Activated T-cell treated with anti-CD3 and anti-CD28 coated beads, Interleukin-2, amount 50 U/mL, for 72 hours (primary cell): Measurements from ENCODE around the gene PTPRM. TPM values are rescaled to one million over a fixed set of nuclear protein-coding genes. Genes with fewer than 3 reads are reported as not detected.

ENCODE experiments used
- ATAC-seq, 2 donors: fragments of 150-1000 bp; cut with Tn5 transposase; replicated peaks in 1 of 2; 2 replicates each; pipeline ENCODE4 v1.10.0; 2021; ENCODE audit warnings: moderate library complexity in 2 of 2, mild to moderate bottlenecking in 1 of 2
- DNase-seq, 2 donors: peaks; one replicate each; pipeline ENCODE4 v3.0.0; 2021 to 2022; ENCODE audit warnings: mixed read lengths in 1 of 2
- H3K27ac Mint-ChIP-seq: one replicate; pipeline ENCODE4 v1.8.0; 2022; ENCODE audit warnings: mild to moderate bottlenecking, moderate library complexity, mixed read lengths
- H3K27me3 Mint-ChIP-seq: one replicate; pipeline ENCODE4 v1.8.0; 2022; ENCODE audit warnings: low read depth, mixed read lengths
- H3K36me3 Mint-ChIP-seq, 2 donors: one replicate each; pipeline ENCODE4 v1.8.0; 2022; ENCODE audit warnings: mixed read lengths in 2 of 2, mild to moderate bottlenecking in 1 of 2; ENCODE audit not compliant: insufficient read depth in 2 of 2
- H3K4me1 Mint-ChIP-seq: one replicate; pipeline ENCODE4 v1.8.0; 2022; ENCODE audit warnings: low read depth, mixed read lengths
- H3K4me3 Mint-ChIP-seq, 2 donors: one replicate each; pipeline ENCODE4 v1.8.0; 2022; ENCODE audit warnings: mild to moderate bottlenecking in 2 of 2, mixed read lengths in 2 of 2, moderate library complexity in 2 of 2
- H3K9me3 Mint-ChIP-seq, 2 donors: one replicate each; pipeline ENCODE4 v1.8.0; 2022; ENCODE audit warnings: mixed read lengths in 2 of 2
- total RNA-seq, 2 donors: library from RNA; stranded (reverse); gene quantifications; one replicate each; pipeline ENCODE4 v1.2.3, GENCODE V29; 2022

The PTPRM gene
- total RNA-seq, 2 donors from 2014 or later, result 6.3 to 21.3 TPM

GRCh38 chr18:7900091-7900490, 333.0 kb downstream of the PTPRM start:
- H3K4me3 Mint-ChIP-seq, result no peak overlapping the region
- H3K9me3 Mint-ChIP-seq, result no peaks in the 10 kb centered on the region
- H3K36me3 Mint-ChIP-seq, result no peaks in the 10 kb centered on the region
- no peak overlapping the region for H3K27ac Mint-ChIP-seq
- no peaks in the 10 kb centered on the region for H3K4me1 Mint-ChIP-seq
- ATAC-seq, result no peak
- H3K27me3 Mint-ChIP-seq, result no peaks in the 10 kb centered on the region
- no peak for DNase-seq

GRCh38 chr18:7901657-7902056, 334.5 kb downstream of the PTPRM start:
- H3K36me3 Mint-ChIP-seq, result no peaks in the 10 kb centered on the region
- H3K27me3 Mint-ChIP-seq, result no peaks in the 10 kb centered on the region
- ATAC-seq, result no peak
- H3K4me1 Mint-ChIP-seq, result no peaks in the 10 kb centered on the region
- no peak overlapping the region for H3K27ac Mint-ChIP-seq
- DNase-seq, result no peak
- H3K9me3 Mint-ChIP-seq, result peaks cover 0 to 2% of the 10 kb centered on the region in 2 donors
- H3K4me3 Mint-ChIP-seq, result no peak overlapping the region

- H3K4me3 Mint-ChIP-seq, result no peak overlapping the region
- H3K27me3 Mint-ChIP-seq, result no peaks in the 10 kb centered on the region
- H3K9me3 Mint-ChIP-seq, result peaks cover 0 to 2% of the 10 kb centered on the region in 2 donors
- no peak overlapping the region for H3K27ac Mint-ChIP-seq
- H3K36me3 Mint-ChIP-seq, result no peaks in the 10 kb centered on the region
- H3K4me1 Mint-ChIP-seq, result no peaks in the 10 kb centered on the region
- no peak for DNase-seq
- no peak for ATAC-seq
Observed at GRCh38 chr18:7902399-7902839, 335.3 kb downstream of the PTPRM start.

GRCh38 chr18:7904529-7904928, 337.4 kb downstream of the PTPRM start:
- Mint-ChIP-seq H3K9me3 (peaks cover 0 to 2% of the 10 kb centered on the region in 2 donors), H3K27me3 (no peaks in the 10 kb centered on the region), H3K4me1 (no peaks in the 10 kb centered on the region), H3K36me3 (no peaks in the 10 kb centered on the region), H3K27ac (no peak overlapping the region), H3K4me3 (no peak overlapping the region)
- ATAC-seq (no peak), DNase-seq (no peak)

- Mint-ChIP-seq H3K27ac (no peak overlapping the region), H3K4me1 (no peaks in the 10 kb centered on the region), H3K9me3 (peaks cover 0 to 2% of the 10 kb centered on the region in 2 donors), H3K36me3 (no peaks in the 10 kb centered on the region), H3K27me3 (no peaks in the 10 kb centered on the region), H3K4me3 (no peak overlapping the region)
- DNase-seq (no peak), ATAC-seq (no peak)
Observed at GRCh38 chr18:7908681-7909299, 341.7 kb downstream of the PTPRM start.

GRCh38 chr18:7914834-7915670, 347.9 kb downstream of the PTPRM start:
- peaks cover under 1 to 1% of the 10 kb centered on the region in 2 donors for H3K36me3 Mint-ChIP-seq
- H3K4me1 Mint-ChIP-seq, result no peaks in the 10 kb centered on the region
- no peak overlapping the region for H3K4me3 Mint-ChIP-seq
- no peak overlapping the region for H3K27ac Mint-ChIP-seq
- H3K27me3 Mint-ChIP-seq, result no peaks in the 10 kb centered on the region
- no peak for ATAC-seq
- DNase-seq, result no peak
- peaks cover under 1% of the 10 kb centered on the region in 2 donors for H3K9me3 Mint-ChIP-seq

GRCh38 chr18:7918701-7919100, 351.6 kb downstream of the PTPRM start:
- DNase-seq, result no peak
- Mint-ChIP-seq H3K27ac (no peak overlapping the region), H3K9me3 (peaks cover 5 to 6% of the 10 kb centered on the region in 2 donors), H3K36me3 (peaks cover 1% of the 10 kb centered on the region in 2 donors), H3K4me1 (no peaks in the 10 kb centered on the region), H3K27me3 (no peaks in the 10 kb centered on the region), H3K4me3 (no peak overlapping the region)
- no peak for ATAC-seq

GRCh38 chr18:7919565-7919964, 352.4 kb downstream of the PTPRM start:
- DNase-seq (no peak), ATAC-seq (no peak)
- Mint-ChIP-seq H3K4me1 (no peaks in the 10 kb centered on the region), H3K36me3 (peaks cover 1% of the 10 kb centered on the region in 2 donors), H3K27ac (peak overlapping the region; percentile 25), H3K4me3 (no peak overlapping the region), H3K9me3 (peaks cover 5 to 6% of the 10 kb centered on the region in 2 donors), H3K27me3 (no peaks in the 10 kb centered on the region)

- no peak for DNase-seq
- Mint-ChIP-seq H3K27ac (no peak overlapping the region), H3K4me3 (no peak overlapping the region), H3K27me3 (no peaks in the 10 kb centered on the region), H3K4me1 (no peaks in the 10 kb centered on the region), H3K9me3 (peaks cover 5 to 6% of the 10 kb centered on the region in 2 donors), H3K36me3 (peaks cover 1% of the 10 kb centered on the region in 2 donors)
- no peak for ATAC-seq
Observed at GRCh38 chr18:7921938-7922587, 354.9 kb downstream of the PTPRM start.

- Mint-ChIP-seq H3K4me3 (no peak overlapping the region), H3K9me3 (peaks cover 5 to 6% of the 10 kb centered on the region in 2 donors), H3K36me3 (peaks cover 1% of the 10 kb centered on the region in 2 donors), H3K27me3 (no peaks in the 10 kb centered on the region), H3K4me1 (no peaks in the 10 kb centered on the region), H3K27ac (no peak overlapping the region)
- DNase-seq, result no peak
- no peak for ATAC-seq
Observed at GRCh38 chr18:7923105-7923504, 356.0 kb downstream of the PTPRM start.

- DNase-seq (no peak), ATAC-seq (no peak)
- no peaks in the 10 kb centered on the region for H3K27me3 Mint-ChIP-seq
- H3K4me3 Mint-ChIP-seq, result no peak overlapping the region
- H3K4me1 Mint-ChIP-seq, result no peaks in the 10 kb centered on the region
- peaks cover 0 to 1% of the 10 kb centered on the region in 2 donors for H3K36me3 Mint-ChIP-seq
- H3K27ac Mint-ChIP-seq, result no peak overlapping the region
- H3K9me3 Mint-ChIP-seq, result peaks cover 5 to 6% of the 10 kb centered on the region in 2 donors
Observed at GRCh38 chr18:7924616-7925015, 357.5 kb downstream of the PTPRM start.

- no peak for ATAC-seq
- no peaks in the 10 kb centered on the region for H3K36me3 Mint-ChIP-seq
- H3K27ac Mint-ChIP-seq, result no peak overlapping the region
- H3K9me3 Mint-ChIP-seq, result peaks cover 2 to 4% of the 10 kb centered on the region in 2 donors
- no peaks in the 10 kb centered on the region for H3K27me3 Mint-ChIP-seq
- no peak overlapping the region for H3K4me3 Mint-ChIP-seq
- DNase-seq, result no peak
- H3K4me1 Mint-ChIP-seq, result no peaks in the 10 kb centered on the region
Observed at GRCh38 chr18:7926526-7926925, 359.4 kb downstream of the PTPRM start.

- H3K27ac Mint-ChIP-seq, result no peak overlapping the region
- no peaks in the 10 kb centered on the region for H3K36me3 Mint-ChIP-seq
- DNase-seq (no peak), ATAC-seq (no peak)
- H3K4me3 Mint-ChIP-seq, result no peak overlapping the region
- no peaks in the 10 kb centered on the region for H3K9me3 Mint-ChIP-seq
- H3K4me1 Mint-ChIP-seq, result no peaks in the 10 kb centered on the region
- no peaks in the 10 kb centered on the region for H3K27me3 Mint-ChIP-seq
Observed at GRCh38 chr18:7927119-7927518, 360.0 kb downstream of the PTPRM start.
